ENCODE data around the gene EHD3.

Gene EHD3

DNA sequence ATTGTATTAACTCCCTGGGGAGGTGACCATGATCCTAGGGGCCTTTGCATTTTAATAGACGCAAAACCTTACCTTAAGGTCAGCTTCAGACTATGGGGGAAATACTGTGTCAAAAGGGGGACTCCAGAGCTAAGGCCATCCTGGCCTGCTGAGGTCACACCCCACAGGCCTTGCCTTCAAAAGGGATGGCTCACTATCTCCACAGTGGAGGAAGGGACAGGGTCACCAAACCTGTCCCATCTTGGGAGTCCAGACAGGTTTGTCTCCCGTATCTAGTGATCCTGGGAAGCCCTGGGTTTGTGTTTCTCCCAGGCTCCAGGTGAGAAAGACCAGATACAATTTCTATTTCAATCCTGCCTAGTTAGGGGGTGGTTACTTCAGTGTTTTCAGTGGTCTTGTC lies 41.6 kb upstream of the EHD3 start:
- DNase-seq (ENCODE audit: low read depth, low spot score): no peak
- H3K4me3 ChIP-seq (ENCODE audit: low read depth, low read length): no peak overlapping the region
- CTCF ChIA-PET: interaction anchor here (1.3 kb wide), 1 partner anchor 18 kb away, joined by 3 read pairs; no protein-coding TSS in a partner anchor
- TF ChIP-seq, protein P1, sequence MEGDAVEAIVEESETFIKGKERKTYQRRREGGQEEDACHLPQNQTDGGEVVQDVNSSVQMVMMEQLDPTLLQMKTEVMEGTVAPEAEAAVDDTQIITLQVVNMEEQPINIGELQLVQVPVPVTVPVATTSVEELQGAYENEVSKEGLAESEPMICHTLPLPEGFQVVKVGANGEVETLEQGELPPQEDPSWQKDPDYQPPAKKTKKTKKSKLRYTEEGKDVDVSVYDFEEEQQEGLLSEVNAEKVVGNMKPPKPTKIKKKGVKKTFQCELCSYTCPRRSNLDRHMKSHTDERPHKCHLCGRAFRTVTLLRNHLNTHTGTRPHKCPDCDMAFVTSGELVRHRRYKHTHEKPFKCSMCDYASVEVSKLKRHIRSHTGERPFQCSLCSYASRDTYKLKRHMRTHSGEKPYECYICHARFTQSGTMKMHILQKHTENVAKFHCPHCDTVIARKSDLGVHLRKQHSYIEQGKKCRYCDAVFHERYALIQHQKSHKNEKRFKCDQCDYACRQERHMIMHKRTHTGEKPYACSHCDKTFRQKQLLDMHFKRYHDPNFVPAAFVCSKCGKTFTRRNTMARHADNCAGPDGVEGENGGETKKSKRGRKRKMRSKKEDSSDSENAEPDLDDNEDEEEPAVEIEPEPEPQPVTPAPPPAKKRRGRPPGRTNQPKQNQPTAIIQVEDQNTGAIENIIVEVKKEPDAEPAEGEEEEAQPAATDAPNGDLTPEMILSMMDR (IDR thresholded peaks at IDR 0.05; ENCODE audit: insufficient read depth, low read length, missing control alignments): no peak
- POLR2A ChIA-PET: no interaction called here

DNA sequence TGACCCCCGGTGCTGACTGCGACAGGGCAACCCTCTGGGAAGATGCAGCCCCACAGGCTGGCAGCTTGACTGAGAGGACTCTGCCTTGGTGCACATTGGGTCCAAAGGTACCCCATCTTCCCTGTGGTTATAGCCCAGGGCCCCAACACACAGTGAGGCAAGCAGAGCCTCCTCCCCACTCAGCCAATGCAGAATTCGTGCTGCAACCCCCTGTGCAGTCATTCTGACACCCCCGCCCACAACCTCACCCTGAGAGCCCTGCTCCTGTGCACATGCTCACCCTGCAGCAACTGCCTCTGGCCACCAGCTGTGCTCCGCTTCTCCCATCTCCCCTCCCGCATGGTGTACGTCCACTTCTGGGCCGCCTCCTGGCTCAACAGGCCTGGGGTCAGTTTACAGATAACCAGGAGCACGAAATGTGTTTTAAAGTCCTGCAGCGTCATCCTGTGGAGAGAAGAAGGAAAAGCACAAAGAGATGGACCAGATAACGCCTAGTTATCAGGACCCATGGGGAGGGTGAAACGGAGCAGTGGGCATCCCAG lies 41.0 kb upstream of the EHD3 start:
- TF ChIP-seq, protein P1 (IDR thresholded peaks at IDR 0.05; ENCODE audit: insufficient read depth, low read length, missing control alignments): no peak
- CTCF ChIA-PET: interaction anchor here (1.3 kb wide), 1 partner anchor 18 kb away, joined by 3 read pairs; no protein-coding TSS in a partner anchor
- POLR2A ChIA-PET: no interaction called here
- no peak overlapping the region for H3K4me3 ChIP-seq (ENCODE audit: low read depth, low read length)
- DNase-seq (ENCODE audit: low read depth, low spot score): no peak

DNA sequence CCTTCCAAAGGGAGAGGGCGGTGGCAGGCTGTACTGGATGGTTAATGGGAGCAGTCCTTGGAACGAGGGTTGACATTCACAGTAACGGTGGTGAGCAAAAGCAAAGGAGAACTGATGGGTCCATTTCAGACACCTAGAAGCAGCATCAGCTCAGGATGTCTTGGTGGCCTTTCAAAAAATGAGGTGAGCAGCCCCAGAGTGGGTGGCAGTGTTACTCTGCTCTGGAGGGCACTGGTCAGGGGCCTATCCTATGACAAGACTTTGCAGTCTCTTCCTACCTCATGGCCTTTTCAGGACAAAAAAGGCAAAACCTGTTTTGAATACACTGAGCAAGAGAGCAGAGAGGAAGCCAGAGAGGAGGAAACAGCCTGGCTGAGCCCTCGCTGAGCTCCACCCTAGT lies 40.1 kb upstream of the EHD3 start:
- TF ChIP-seq, protein P1 (IDR thresholded peaks at IDR 0.05; ENCODE audit: insufficient read depth, low read length, missing control alignments): no peak
- ChIA-PET POLR2A (interaction anchor here (0.6 kb wide), 1 partner anchor 1080 kb away, joined by 3 read pairs; no protein-coding TSS in a partner anchor), CTCF (interaction anchor here (0.9 to 3.3 kb wide), 3 partner anchors 10 to 23 kb away, joined by 3 to 12 read pairs (median 4); no protein-coding TSS in a partner anchor)
- H3K4me3 ChIP-seq (ENCODE audit: low read depth, low read length): no peak overlapping the region
- no peak for DNase-seq (ENCODE audit: low read depth, low spot score)

DNA sequence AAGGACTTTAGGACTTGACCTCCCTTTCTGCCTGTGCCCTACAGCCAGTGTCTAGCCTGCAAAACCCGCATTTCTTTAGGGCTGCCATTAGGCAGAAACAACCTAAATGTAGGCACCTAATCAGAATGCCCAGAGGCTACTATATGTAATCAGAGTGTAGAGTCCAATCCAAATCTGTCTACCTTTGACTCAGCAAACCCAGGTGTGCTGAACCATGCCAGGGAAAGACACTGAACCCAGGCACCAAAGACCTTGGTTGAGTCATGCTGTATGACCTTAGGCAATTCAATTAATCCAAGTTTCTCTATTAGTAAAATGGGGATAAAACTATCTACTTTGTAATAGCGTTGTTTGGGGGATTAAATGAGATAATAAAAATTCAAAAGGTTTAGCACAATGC lies 37.3 kb upstream of the EHD3 start:
- TF ChIP-seq, protein P1 (IDR thresholded peaks at IDR 0.05; ENCODE audit: insufficient read depth, low read length, missing control alignments): no peak
- no peak for DNase-seq (ENCODE audit: low read depth, low spot score)
- ChIA-PET POLR2A (no interaction called here), CTCF (interaction anchor here (1.3 to 3.3 kb wide), 2 partner anchors 13 to 26 kb away, joined by 5 to 12 read pairs; no protein-coding TSS in a partner anchor)
- no peak overlapping the region for H3K4me3 ChIP-seq (ENCODE audit: low read depth, low read length)

DNA sequence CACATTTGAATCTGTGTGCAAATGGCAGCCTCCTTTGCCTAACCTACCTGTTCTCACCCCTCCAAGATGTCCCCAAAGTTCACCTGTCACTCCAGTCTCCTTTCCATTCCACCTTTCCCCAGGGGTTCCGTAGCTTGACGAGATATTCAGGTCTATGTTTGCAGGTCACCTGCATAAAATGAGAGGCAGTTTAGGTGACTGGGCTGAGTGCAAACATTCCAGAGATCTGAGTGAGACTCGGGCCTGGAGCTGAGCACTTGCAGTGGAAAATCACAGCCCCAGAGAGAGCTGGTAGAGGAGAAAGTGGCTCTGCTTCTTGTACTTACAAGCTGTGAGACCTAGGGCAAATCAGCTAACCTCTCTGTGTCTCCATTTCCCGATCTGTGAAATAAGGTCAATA lies 36.8 kb upstream of the EHD3 start:
- DNase-seq (ENCODE audit: low read depth, low spot score): no peak
- no peak overlapping the region for H3K4me3 ChIP-seq (ENCODE audit: low read depth, low read length)
- TF ChIP-seq, protein P1 (IDR thresholded peaks at IDR 0.05; ENCODE audit: insufficient read depth, low read length, missing control alignments): no peak
- ChIA-PET CTCF (interaction anchor here (1.3 kb wide), 1 partner anchor 12 kb away, joined by 5 read pairs; no protein-coding TSS in a partner anchor), POLR2A (no interaction called here)

DNA sequence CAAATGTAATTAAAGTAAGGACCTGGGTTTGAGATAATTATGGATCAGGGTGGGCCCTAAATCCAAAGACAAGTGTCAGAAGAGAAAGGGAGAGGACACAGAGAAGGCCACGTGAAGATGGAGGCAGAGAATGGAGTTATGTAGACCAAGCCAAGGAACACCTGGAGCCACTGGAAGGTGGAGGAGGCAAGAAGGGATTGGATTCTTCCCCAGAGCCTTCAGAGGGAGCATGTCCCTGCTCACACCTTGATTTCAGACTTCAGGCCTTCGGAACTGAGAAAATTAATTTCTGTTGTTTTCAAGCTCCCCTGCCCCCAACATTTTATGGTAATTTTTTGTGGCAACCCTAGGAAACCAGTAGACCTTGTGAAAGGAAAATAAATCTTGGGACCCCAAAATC lies 36.3 kb upstream of the EHD3 start:
- TF ChIP-seq, protein P1 (IDR thresholded peaks at IDR 0.05; ENCODE audit: insufficient read depth, low read length, missing control alignments): no peak
- CTCF ChIA-PET: interaction anchor here (1.3 kb wide), 1 partner anchor 12 kb away, joined by 5 read pairs; no protein-coding TSS in a partner anchor
- no peak overlapping the region for H3K4me3 ChIP-seq (ENCODE audit: low read depth, low read length)
- no peak for DNase-seq (ENCODE audit: low read depth, low spot score)
- POLR2A ChIA-PET: no interaction called here
